IMR-90 (cell line): ENCODE data around the gene SYTL3.

Source experiments
- BHLHE40 ChIP-seq: fragments of 150-350 bp; IDR thresholded peaks from 2 replicates; pipeline ENCODE4 v1.6.1; 2016; ENCODE audit warnings: mild to moderate bottlenecking, low read depth, low read length
- CEBPB ChIP-seq: IDR thresholded peaks from 2 replicates; pipeline ENCODE4 v1.6.1; 2012; ENCODE audit warnings: low read depth, low read length, improper control_type of control experiment
- CHD1 ChIP-seq: IDR thresholded peaks from 2 replicates; pipeline ENCODE4 v1.6.1; 2012; ENCODE audit warnings: low read depth, low read length, improper control_type of control experiment
- FOS ChIP-seq: fragments of 150-350 bp; IDR thresholded peaks from 2 replicates; pipeline ENCODE4 v1.6.1; 2016; ENCODE audit warnings: low read depth, low read length
- MXI1 ChIP-seq: IDR thresholded peaks from 2 replicates; pipeline ENCODE4 v1.6.1; 2012; ENCODE audit warnings: low read depth, mild to moderate bottlenecking, low read length, moderate library complexity, borderline replicate concordance
- POLR2A ChIP-seq: IDR thresholded peaks from 2 replicates; pipeline ENCODE4 v1.6.1; 2012; ENCODE audit warnings: mild to moderate bottlenecking, low read depth, low read length
- RAD21 ChIP-seq: IDR thresholded peaks from 2 replicates; pipeline ENCODE4 v1.6.1; 2012; ENCODE audit warnings: low read length, improper control_type of control experiment
- RCOR1 ChIP-seq: IDR thresholded peaks from 2 replicates; pipeline ENCODE4 v1.6.1; 2012; ENCODE audit warnings: mild to moderate bottlenecking, low read length, improper control_type of control experiment; ENCODE audit not compliant: insufficient replicate concordance
- RFX5 ChIP-seq: IDR thresholded peaks from 2 replicates; pipeline ENCODE4 v1.8.0; 2012; ENCODE audit warnings: low read depth, mild to moderate bottlenecking, low read length, moderate library complexity
- SMC3 ChIP-seq: fragments of 150-350 bp; IDR thresholded peaks from 2 replicates; pipeline ENCODE4 v1.6.1; 2016; ENCODE audit warnings: low read depth, mild to moderate bottlenecking, antibody characterized with exemption, low read length, moderate library complexity
- TF ChIP-seq, protein P1 (sequence below): conservative IDR thresholded peaks from 2 replicates; pipeline ENCODE4 v1.5.1; 2012; ENCODE audit warnings: mild to moderate bottlenecking, low read depth, low read length, improper control_type of control experiment
- TF ChIP-seq, protein P2 (sequence below): fragments of 150-350 bp; IDR thresholded peaks from 2 replicates; pipeline ENCODE4 v1.6.1; 2016; ENCODE audit warnings: low read depth, mild to moderate bottlenecking, low read length, moderate library complexity, borderline replicate concordance
- TF ChIP-seq, protein P3 (sequence below): fragments of 150-350 bp; IDR thresholded peaks from 2 replicates; pipeline ENCODE4 v1.6.1; 2017; ENCODE audit warnings: mild to moderate bottlenecking, antibody characterized with exemption, low read length, low read depth

DNA sequence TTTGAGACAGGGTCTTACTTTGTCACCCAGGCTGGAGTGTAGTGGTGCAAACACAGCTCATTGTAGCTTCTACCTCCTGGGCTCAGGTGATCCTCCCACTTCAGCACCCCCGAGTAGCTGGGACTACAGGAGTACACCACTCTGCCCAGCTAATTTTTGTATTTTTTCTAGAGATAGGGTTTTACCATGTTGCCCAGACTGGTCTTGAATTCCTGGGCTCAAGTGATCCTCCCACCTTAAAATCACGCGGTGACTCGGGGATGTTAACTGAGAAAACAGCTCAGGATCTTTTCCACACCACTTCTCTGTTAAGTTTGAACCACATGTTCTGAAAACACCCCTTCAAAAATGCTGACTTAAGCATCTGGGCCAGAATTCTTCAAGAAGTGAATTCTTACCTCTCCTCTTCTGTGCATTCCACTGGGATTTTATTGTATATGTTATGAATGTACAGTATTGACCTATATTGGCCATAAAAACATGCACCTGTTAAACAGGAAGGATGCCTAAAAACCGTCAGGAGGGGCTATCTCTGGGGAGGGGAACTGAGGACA, 72.4 kb downstream of the SYTL3 start:
- TF ChIP-seq POLR2A (no peak), CHD1 (no peak), RCOR1 (no peak), RFX5 (no peak), BHLHE40 (no peak), FOS (no peak), RAD21 (no peak), SMC3 (no peak), CEBPB (no peak), MXI1 (no peak)
- TF ChIP-seq, protein P1, sequence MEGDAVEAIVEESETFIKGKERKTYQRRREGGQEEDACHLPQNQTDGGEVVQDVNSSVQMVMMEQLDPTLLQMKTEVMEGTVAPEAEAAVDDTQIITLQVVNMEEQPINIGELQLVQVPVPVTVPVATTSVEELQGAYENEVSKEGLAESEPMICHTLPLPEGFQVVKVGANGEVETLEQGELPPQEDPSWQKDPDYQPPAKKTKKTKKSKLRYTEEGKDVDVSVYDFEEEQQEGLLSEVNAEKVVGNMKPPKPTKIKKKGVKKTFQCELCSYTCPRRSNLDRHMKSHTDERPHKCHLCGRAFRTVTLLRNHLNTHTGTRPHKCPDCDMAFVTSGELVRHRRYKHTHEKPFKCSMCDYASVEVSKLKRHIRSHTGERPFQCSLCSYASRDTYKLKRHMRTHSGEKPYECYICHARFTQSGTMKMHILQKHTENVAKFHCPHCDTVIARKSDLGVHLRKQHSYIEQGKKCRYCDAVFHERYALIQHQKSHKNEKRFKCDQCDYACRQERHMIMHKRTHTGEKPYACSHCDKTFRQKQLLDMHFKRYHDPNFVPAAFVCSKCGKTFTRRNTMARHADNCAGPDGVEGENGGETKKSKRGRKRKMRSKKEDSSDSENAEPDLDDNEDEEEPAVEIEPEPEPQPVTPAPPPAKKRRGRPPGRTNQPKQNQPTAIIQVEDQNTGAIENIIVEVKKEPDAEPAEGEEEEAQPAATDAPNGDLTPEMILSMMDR, result no peak
- TF ChIP-seq, protein P2, sequence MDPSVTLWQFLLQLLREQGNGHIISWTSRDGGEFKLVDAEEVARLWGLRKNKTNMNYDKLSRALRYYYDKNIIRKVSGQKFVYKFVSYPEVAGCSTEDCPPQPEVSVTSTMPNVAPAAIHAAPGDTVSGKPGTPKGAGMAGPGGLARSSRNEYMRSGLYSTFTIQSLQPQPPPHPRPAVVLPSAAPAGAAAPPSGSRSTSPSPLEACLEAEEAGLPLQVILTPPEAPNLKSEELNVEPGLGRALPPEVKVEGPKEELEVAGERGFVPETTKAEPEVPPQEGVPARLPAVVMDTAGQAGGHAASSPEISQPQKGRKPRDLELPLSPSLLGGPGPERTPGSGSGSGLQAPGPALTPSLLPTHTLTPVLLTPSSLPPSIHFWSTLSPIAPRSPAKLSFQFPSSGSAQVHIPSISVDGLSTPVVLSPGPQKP, result no peak
- TF ChIP-seq, protein P3, sequence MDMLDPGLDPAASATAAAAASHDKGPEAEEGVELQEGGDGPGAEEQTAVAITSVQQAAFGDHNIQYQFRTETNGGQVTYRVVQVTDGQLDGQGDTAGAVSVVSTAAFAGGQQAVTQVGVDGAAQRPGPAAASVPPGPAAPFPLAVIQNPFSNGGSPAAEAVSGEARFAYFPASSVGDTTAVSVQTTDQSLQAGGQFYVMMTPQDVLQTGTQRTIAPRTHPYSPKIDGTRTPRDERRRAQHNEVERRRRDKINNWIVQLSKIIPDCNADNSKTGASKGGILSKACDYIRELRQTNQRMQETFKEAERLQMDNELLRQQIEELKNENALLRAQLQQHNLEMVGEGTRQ, result no peak
